Osteocyte (in vitro differentiated cells): ENCODE data around the gene RASD1. TPM values are rescaled to one million over a fixed set of nuclear protein-coding genes. Genes with fewer than 3 reads are reported as not detected.
"Not testable (repeated sequence)": the region's sequence is repeated elsewhere in the genome, so short reads cannot be mapped to it uniquely, and the experiment has no call there.

ENCODE experiments used
- DNase-seq: peaks from one replicate; pipeline ENCODE4 v3.0.0; 2021; ENCODE audit warnings: mixed read lengths; ENCODE audit not compliant: unreplicated experiment; ENCODE audit errors: extremely low spot score
- H3K27ac Mint-ChIP-seq: one replicate; pipeline ENCODE4 v1.8.0; 2021; ENCODE audit warnings: mild to moderate bottlenecking, mixed read lengths; ENCODE audit not compliant: unreplicated experiment
- H3K27me3 Mint-ChIP-seq: one replicate; pipeline ENCODE4 v1.8.0; 2021; ENCODE audit warnings: mixed read lengths; ENCODE audit not compliant: unreplicated experiment
- H3K36me3 Mint-ChIP-seq: one replicate; pipeline ENCODE4 v1.8.0; 2021; ENCODE audit warnings: mixed read lengths; ENCODE audit not compliant: unreplicated experiment
- H3K4me1 Mint-ChIP-seq: one replicate; pipeline ENCODE4 v1.8.0; 2021; ENCODE audit warnings: mixed read lengths; ENCODE audit not compliant: unreplicated experiment
- H3K4me3 Mint-ChIP-seq: one replicate; pipeline ENCODE4 v1.8.0; 2021; ENCODE audit warnings: mild to moderate bottlenecking, moderate library complexity, mixed read lengths; ENCODE audit not compliant: unreplicated experiment
- H3K9me3 Mint-ChIP-seq: one replicate; pipeline ENCODE4 v1.8.0; 2021; ENCODE audit warnings: mixed read lengths; ENCODE audit not compliant: unreplicated experiment
- total RNA-seq: library from RNA; stranded (reverse); gene quantifications from 2 replicates; pipeline ENCODE4 v1.2.1, GENCODE V29; 2021
- TF ChIP-seq, protein P1 (sequence below): fragments of 200-600 bp; sonication (generic); IDR thresholded peaks from 2 replicates; pipeline ENCODE4 v1.5.0; 2021; ENCODE audit warnings: antibody characterized with exemption, mild to moderate bottlenecking, moderate library complexity

The RASD1 gene
- total RNA-seq, 1 donor from 2014 or later, result 1.6 TPM

DNA sequence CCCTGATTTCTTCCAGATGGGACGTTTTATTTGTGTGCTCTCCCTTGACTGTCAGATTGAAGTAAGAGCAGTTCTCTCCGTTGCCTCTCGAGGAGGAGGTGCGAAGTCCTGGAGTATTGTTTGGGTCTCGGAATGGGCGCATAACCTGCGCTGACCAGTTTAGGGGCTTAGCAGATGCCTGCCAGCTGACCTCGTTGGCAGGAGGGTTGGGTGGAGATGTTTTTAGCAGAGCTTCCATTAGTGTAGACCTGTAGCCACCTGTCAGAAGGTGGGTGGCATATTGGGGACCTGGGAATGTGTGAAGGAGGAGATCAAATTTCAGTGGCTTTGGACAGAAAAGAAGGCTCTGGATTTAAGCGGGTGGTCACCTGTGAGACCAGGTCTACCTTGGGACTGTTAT lies 3.6 kb downstream of the RASD1 start:
- peaks cover 3% of the 10 kb centered on the region for H3K27me3 Mint-ChIP-seq
- no peak overlapping the region for H3K27ac Mint-ChIP-seq
- no peak overlapping the region for H3K4me3 Mint-ChIP-seq
- DNase-seq, result no peak
- H3K36me3 Mint-ChIP-seq, result peaks cover 22% of the 10 kb centered on the region
- TF ChIP-seq, protein P1, sequence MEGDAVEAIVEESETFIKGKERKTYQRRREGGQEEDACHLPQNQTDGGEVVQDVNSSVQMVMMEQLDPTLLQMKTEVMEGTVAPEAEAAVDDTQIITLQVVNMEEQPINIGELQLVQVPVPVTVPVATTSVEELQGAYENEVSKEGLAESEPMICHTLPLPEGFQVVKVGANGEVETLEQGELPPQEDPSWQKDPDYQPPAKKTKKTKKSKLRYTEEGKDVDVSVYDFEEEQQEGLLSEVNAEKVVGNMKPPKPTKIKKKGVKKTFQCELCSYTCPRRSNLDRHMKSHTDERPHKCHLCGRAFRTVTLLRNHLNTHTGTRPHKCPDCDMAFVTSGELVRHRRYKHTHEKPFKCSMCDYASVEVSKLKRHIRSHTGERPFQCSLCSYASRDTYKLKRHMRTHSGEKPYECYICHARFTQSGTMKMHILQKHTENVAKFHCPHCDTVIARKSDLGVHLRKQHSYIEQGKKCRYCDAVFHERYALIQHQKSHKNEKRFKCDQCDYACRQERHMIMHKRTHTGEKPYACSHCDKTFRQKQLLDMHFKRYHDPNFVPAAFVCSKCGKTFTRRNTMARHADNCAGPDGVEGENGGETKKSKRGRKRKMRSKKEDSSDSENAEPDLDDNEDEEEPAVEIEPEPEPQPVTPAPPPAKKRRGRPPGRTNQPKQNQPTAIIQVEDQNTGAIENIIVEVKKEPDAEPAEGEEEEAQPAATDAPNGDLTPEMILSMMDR, result no peak
- no peaks in the 10 kb centered on the region for H3K9me3 Mint-ChIP-seq
- H3K4me1 Mint-ChIP-seq, result peaks cover 15% of the 10 kb centered on the region

DNA sequence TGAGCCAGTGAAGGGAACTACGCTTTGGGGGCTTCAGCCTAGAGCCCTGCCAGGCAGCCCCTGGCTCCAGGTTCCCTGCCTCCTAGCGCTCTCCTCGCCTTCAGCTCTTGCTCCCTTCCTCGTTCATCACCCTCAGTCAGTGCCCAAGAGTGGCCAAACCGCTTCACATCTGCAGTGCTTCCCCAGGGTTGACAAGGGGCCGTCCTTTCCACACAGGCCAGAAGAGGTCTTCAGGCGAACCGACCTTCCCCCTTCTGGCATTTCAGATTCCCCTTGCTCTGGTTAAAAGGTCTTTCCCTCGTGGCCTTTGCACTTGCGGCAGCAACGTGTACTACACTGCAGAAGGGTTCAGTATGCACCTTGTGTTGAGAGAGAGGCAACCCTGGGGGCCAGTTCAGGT lies 4.1 kb downstream of the RASD1 start:
- Mint-ChIP-seq H3K4me1 (peaks cover 12% of the 10 kb centered on the region), H3K9me3 (no peaks in the 10 kb centered on the region), H3K27ac (no peak overlapping the region), H3K4me3 (no peak overlapping the region), H3K27me3 (peaks cover 3% of the 10 kb centered on the region), H3K36me3 (peaks cover 25% of the 10 kb centered on the region)
- no peak for DNase-seq
- TF ChIP-seq, protein P1, result no peak

DNA sequence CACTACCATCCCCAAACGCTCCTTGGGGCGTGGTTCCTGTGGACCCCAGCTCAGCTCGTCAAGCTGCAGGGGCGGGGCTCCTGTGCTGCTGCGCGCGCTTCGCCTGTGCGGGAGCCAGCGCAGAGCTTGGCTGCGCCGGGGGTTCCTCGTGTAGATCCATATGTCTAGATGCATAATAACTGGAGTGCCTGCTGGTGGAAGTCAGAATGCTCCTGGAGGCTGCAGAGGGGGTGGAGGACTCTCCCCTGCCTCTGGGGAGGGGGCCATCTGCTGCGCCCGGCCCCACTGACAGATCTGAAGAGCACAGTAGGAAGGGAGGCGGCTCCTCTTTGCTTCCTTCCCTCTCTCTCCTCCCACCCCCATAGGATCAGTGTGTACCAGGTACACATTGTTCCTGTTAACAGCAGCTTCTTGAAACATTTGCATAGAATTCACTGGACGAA lies 4.6 kb downstream of the RASD1 start:
- Mint-ChIP-seq H3K36me3 (peaks cover 25% of the 10 kb centered on the region), H3K4me1 (peaks cover 11% of the 10 kb centered on the region), H3K4me3 (no peak overlapping the region), H3K27me3 (peaks cover 3% of the 10 kb centered on the region), H3K27ac (no peak overlapping the region), H3K9me3 (no peaks in the 10 kb centered on the region)
- no peak for DNase-seq
- TF ChIP-seq, protein P1, result no peak

DNA sequence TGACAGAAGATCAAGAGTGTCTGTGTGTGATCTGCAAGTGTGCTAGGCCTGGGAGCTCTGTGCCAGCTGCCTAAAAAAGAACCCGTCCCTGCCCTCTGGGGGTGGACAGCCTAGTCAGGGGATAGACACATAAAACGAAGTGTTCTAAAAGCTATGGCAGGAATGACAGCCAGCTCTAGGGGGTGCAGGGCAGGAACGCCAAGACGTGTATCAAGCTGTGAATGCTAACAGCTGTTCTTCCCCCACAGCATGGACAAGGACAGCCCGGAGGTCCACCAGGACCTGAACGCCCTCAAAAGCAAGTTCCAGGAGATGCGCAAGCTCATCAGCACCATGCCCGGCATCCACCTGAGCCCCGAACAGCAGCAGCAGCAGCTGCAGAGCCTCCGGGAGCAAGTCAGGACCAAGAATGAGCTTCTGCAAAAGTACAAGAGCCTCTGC lies 5.1 kb downstream of the RASD1 start:
- TF ChIP-seq, protein P1, result no peak
- no peak overlapping the region for H3K27ac Mint-ChIP-seq
- H3K9me3 Mint-ChIP-seq, result no peaks in the 10 kb centered on the region
- DNase-seq, result no peak
- no peak overlapping the region for H3K4me3 Mint-ChIP-seq
- H3K36me3 Mint-ChIP-seq, result peaks cover 25% of the 10 kb centered on the region
- H3K4me1 Mint-ChIP-seq, result peaks cover 11% of the 10 kb centered on the region
- H3K27me3 Mint-ChIP-seq, result peaks cover 3% of the 10 kb centered on the region

DNA sequence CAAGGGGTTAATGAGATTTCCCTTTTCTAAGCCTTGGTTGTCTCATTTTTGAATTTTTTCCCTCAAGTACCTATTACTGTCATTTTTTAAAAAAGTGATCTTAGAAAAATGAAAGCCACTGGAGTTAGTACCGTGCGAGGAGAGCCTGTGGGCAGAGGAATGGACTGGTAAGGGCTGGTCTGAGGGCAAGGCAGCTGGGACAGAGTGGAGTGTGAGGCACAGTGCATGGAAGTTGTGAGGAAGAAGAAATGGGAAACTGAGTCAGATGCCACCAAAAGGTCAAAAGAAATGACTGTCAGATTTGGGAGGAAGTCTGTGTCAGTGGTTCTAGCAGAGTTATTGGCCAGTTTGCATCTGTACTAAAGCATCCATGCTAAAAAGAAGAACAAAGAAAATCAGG lies 8.2 kb downstream of the RASD1 start:
- Mint-ChIP-seq H3K27ac (peak overlapping the region; percentile 14), H3K4me1 (no peaks in the 10 kb centered on the region), H3K36me3 (peaks cover 29% of the 10 kb centered on the region)

DNA sequence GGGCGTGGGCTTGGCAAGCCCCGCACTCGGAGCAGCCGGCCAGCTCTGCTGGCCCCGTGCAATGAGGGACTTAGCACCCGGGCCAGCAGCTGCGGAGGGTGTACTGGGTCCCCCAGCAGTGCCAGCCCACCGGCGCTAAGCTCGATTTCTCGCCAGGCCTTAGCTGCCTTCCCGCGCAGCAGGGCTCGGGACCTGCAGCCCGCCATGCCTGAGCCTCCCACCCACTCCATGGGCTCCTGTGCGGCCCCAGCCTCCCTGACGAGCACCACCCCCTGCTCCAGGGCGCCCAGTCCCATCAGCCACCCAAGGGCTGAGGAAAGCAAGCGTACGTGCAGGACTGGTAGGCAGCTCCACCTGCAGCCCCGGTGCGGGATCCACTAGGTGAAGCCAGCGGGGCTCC lies 9.8 kb downstream of the RASD1 start:
- not testable (repeated sequence) for H3K9me3 Mint-ChIP-seq, H3K4me1 Mint-ChIP-seq, H3K4me3 Mint-ChIP-seq, DNase-seq, H3K27ac Mint-ChIP-seq, H3K27me3 Mint-ChIP-seq
- peaks cover 19% of the 10 kb centered on the region for H3K36me3 Mint-ChIP-seq

More for the DNA sequence above, 8.2 kb downstream of the RASD1 start:
- TF ChIP-seq, protein P1, result no peak
- Mint-ChIP-seq H3K9me3 (no peaks in the 10 kb centered on the region), H3K27me3 (no peaks in the 10 kb centered on the region), H3K4me3 (no peak overlapping the region)
- no peak for DNase-seq
